Loucy (cell line): ENCODE data around the gene GADD45G.

Experiments used
- EZH2phosphoT487 ChIP-seq: fragments of 200-600 bp; IDR thresholded peaks from 2 replicates; pipeline ENCODE4 v1.6.1; 2018; ENCODE audit warnings: antibody characterized with exemption, mild to moderate bottlenecking, moderate library complexity, borderline replicate concordance
- TF ChIP-seq, protein P1 (sequence below): fragments of 200-600 bp; sonication (generic); conservative IDR thresholded peaks from 2 replicates; pipeline ENCODE4 v1.5.1; 2014; ENCODE audit warnings: mild to moderate bottlenecking, antibody characterized with exemption, low read length

DNA sequence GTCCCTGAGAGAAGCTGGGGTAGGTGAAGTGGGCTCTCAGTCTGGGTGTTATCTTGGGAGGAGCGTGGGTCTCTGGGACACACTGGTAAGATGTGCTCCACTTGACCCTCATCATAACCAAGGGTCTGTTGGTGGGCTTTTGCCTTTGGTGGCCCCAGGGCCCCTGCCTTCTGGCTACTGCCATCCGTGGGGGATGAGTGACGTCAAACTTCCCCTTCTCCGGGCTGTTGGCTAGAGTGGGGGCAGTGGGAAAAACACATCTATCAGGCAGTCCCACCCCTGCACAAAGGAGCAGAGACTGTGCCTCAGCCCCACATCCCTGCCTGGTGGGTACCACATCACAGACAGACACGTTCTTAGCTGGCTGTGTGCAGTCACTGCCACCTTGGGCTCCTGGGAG, 35.1 kb downstream of the GADD45G start:
- TF ChIP-seq, protein P1, sequence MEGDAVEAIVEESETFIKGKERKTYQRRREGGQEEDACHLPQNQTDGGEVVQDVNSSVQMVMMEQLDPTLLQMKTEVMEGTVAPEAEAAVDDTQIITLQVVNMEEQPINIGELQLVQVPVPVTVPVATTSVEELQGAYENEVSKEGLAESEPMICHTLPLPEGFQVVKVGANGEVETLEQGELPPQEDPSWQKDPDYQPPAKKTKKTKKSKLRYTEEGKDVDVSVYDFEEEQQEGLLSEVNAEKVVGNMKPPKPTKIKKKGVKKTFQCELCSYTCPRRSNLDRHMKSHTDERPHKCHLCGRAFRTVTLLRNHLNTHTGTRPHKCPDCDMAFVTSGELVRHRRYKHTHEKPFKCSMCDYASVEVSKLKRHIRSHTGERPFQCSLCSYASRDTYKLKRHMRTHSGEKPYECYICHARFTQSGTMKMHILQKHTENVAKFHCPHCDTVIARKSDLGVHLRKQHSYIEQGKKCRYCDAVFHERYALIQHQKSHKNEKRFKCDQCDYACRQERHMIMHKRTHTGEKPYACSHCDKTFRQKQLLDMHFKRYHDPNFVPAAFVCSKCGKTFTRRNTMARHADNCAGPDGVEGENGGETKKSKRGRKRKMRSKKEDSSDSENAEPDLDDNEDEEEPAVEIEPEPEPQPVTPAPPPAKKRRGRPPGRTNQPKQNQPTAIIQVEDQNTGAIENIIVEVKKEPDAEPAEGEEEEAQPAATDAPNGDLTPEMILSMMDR = no peak
- TF ChIP-seq EZH2phosphoT487 = no peak
